ENCODE measurements around the gene TMUB2. TPM values are rescaled to one million over a fixed set of nuclear protein-coding genes. Genes with fewer than 3 reads are reported as not detected.

TMUB2 gene
- 10 to 100 TPM; 12.2 to 14.7 TPM for total RNA-seq
- 10 to 100 TPM; 13.3 to 18.8 TPM for polyA plus RNA-seq

GRCh38 chr17:44186307-44187130, at the start of gene TMUB2:
Gene TMUB2, plus strand, starts transcription at chr17:44186972. Its CDS starts 737 bp downstream, at chr17:44187709.
- Histone ChIP-seq H3K4me3 (ENCODE audit: low read depth in 1 of 3, low read length in 3 of 3) (peak within 1 kb of the TSS; percentile 78 to 99 (median 97)), H3K27ac (ENCODE audit: low read depth in 1 of 2, low read length in 2 of 2) (peak within 1 kb of the TSS; percentile 94 to 97), H3K9me3 (ENCODE audit: control insufficient read depth in 4 of 4, low read length in 3 of 4) (no peaks in the 10 kb centered on the region), H3K36me3 (ENCODE audit: control insufficient read depth in 4 of 4, insufficient read depth in 3 of 4, low read depth in 1 of 4, low read length in 3 of 4) (peaks cover 0 to 22% (median 12%) of the 10 kb centered on the region in 4 donors), H3K9ac (ENCODE audit: low read depth in 1 of 2, low read length in 2 of 2) (peak within 1 kb of the TSS; percentile 96), H3K27me3 (ENCODE audit: control insufficient read depth in 4 of 4, insufficient read depth in 4 of 4, low read length in 3 of 4) (no peaks in the 10 kb centered on the region), H3K4me1 (ENCODE audit: control insufficient read depth in 4 of 4, insufficient read depth in 4 of 4, low read length in 3 of 4) (peaks cover 7 to 35% (median 31%) of the 10 kb centered on the region in 4 donors)
- TF ChIP-seq GABPA (IDR thresholded peaks at IDR 0.05 in 1 of 2, conservative IDR thresholded peaks at IDR 0.05 in 1 of 2), result peak; percentile 99
- no peak for TF ChIP-seq HNF4G (IDR thresholded peaks at IDR 0.05)
- peak; percentile 85 for TF ChIP-seq ATF3 (IDR thresholded peaks at IDR 0.05)
- TF ChIP-seq TAF1 (conservative IDR thresholded peaks at IDR 0.05), result peak; percentile 72
- peak; percentile 94 for TF ChIP-seq SP1 (IDR thresholded peaks at IDR 0.05)
- TF ChIP-seq MAX (IDR thresholded peaks at IDR 0.05), result peak; percentile 61
- peak; percentile 27 for TF ChIP-seq NR2F2 (IDR thresholded peaks at IDR 0.05)
- no peak for TF ChIP-seq FOXA2 (IDR thresholded peaks at IDR 0.05)
- peak; percentile 62 for TF ChIP-seq ZBTB33 (IDR thresholded peaks at IDR 0.05)
- no peak for TF ChIP-seq CTCF (IDR thresholded peaks at IDR 0.05; ENCODE audit: low read depth, low read length, missing input control)
- peak; percentile 66 for TF ChIP-seq YY1 (IDR thresholded peaks at IDR 0.05)
- TF ChIP-seq FOXA1 (IDR thresholded peaks at IDR 0.05), result peak; percentile 14
- TF ChIP-seq RAD21 (IDR thresholded peaks at IDR 0.05), result peak; percentile 23 to 43
- TF ChIP-seq HNF4A (conservative IDR thresholded peaks at IDR 0.05), result peak; percentile 18 to 38
- peak; percentile 52 for TF ChIP-seq REST (IDR thresholded peaks at IDR 0.05)
- peak; percentile 56 to 66 for TF ChIP-seq RXRA (IDR thresholded peaks at IDR 0.05)
- peak in 1 of 2 donors; percentile 75 for TF ChIP-seq EGR1 (IDR thresholded peaks at IDR 0.05; ENCODE audit: low read depth in 2 of 2)
- peak; percentile 76 to 83 for TF ChIP-seq JUND (IDR thresholded peaks at IDR 0.05)
- peak; percentile 100 for DNase-seq (ENCODE audit: low spot score)
- WGBS, result under 1% methylated on average over 50 of the region's 50 CpGs

All from liver (tissue), 9 donors.